RWPE2 (cell line): ENCODE data around the gene IFNGR1.

Source experiments
- ATAC-seq: fragments of 200-7000 bp; cut with Tn5 transposase; 3 replicates; pipeline ENCODE4 v1.9.1; 2021; ENCODE audit warnings: low read depth
- DNase-seq: peaks from one replicate; pipeline ENCODE4 v3.0.0-alpha.2; 2020; ENCODE audit warnings: low spot score
- H3K27ac ChIP-seq: fragments of 450-650 bp; 2 replicates; pipeline ENCODE4 v1.5.1; 2017; ENCODE audit warnings: mild to moderate bottlenecking; ENCODE audit not compliant: poor library complexity, severe bottlenecking
- H3K27me3 ChIP-seq: fragments of 250-450 bp; sonication (Bioruptor Pico); 2 replicates; pipeline ENCODE4 v1.5.1; 2021; ENCODE audit warnings: mild to moderate bottlenecking, moderate library complexity; ENCODE audit not compliant: insufficient read depth, poor library complexity, severe bottlenecking
- H3K36me3 ChIP-seq: fragments of 250-450 bp; sonication (Bioruptor Pico); 2 replicates; pipeline ENCODE4 v1.5.1; 2020; ENCODE audit warnings: low read depth, mild to moderate bottlenecking, moderate library complexity
- H3K4me1 ChIP-seq: fragments of 250-450 bp; sonication (Bioruptor Pico); 2 replicates; pipeline ENCODE4 v1.5.1; 2021; ENCODE audit warnings: mild to moderate bottlenecking, moderate library complexity; ENCODE audit not compliant: insufficient read depth, poor library complexity, severe bottlenecking
- H3K4me3 ChIP-seq: fragments of 250-450 bp; sonication (Bioruptor Pico); 2 replicates; pipeline ENCODE4 v1.5.1; 2021; ENCODE audit warnings: mild to moderate bottlenecking, moderate library complexity; ENCODE audit not compliant: severe bottlenecking
- H3K9me3 ChIP-seq: fragments of 250-450 bp; sonication (Bioruptor Pico); 2 replicates; pipeline ENCODE4 v1.5.1; 2021; ENCODE audit warnings: mild to moderate bottlenecking, moderate library complexity; ENCODE audit not compliant: severe bottlenecking
- TF ChIP-seq, protein P1 (sequence below): fragments of 450-650 bp; IDR thresholded peaks from one replicate; pipeline ENCODE4 v1.5.1; 2017; ENCODE audit warnings: mild to moderate bottlenecking, moderate library complexity; ENCODE audit not compliant: poor library complexity, severe bottlenecking

IFNGR1 gene

DNA sequence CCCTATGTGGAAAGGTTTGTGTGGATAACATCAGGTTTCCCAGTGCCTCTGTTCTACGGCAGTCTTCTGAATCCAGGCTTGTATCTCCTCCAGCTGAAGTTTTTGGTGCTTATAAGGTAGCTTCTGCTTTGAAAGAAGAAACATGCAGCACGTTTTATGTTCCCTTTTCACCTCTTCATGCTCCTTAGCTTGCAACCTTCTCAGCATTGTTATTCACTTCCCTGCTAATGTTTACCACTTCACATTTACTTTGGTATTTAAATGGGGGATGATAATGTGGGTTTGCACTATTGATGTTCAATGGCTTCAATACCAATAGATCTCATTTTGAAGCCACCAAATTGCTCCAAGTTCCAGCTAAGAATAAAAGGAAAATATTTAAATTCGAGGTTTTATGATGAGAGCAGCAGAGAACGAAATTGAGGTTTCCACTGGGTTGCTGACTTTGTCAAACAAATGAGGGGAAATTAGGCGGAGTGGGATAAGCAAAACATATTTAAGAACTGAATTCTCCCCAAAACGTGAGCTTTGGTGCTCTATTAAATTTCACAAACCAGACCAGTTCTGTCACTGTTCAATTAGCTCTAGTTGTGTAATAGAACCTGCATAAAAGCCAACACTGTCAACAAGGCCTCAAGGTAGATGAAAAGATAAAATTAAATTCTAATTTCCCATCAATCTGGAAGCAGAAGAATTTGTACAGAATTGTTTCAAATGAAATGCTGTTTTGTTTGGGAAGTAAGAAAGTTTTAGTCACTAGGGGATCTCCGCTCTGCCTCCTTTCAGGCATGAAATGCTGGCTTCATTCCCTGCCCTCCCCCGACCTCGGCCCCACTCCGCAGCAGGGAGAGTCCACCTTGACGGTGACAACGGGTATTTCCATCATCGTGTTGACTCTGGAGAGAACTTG lies 47.1 kb downstream of the IFNGR1 start:
- no peak overlapping the region for H3K27ac ChIP-seq
- H3K4me1 ChIP-seq = no peaks in the 10 kb centered on the region
- no peaks in the 10 kb centered on the region for H3K9me3 ChIP-seq
- no peaks in the 10 kb centered on the region for H3K36me3 ChIP-seq
- TF ChIP-seq, protein P1, sequence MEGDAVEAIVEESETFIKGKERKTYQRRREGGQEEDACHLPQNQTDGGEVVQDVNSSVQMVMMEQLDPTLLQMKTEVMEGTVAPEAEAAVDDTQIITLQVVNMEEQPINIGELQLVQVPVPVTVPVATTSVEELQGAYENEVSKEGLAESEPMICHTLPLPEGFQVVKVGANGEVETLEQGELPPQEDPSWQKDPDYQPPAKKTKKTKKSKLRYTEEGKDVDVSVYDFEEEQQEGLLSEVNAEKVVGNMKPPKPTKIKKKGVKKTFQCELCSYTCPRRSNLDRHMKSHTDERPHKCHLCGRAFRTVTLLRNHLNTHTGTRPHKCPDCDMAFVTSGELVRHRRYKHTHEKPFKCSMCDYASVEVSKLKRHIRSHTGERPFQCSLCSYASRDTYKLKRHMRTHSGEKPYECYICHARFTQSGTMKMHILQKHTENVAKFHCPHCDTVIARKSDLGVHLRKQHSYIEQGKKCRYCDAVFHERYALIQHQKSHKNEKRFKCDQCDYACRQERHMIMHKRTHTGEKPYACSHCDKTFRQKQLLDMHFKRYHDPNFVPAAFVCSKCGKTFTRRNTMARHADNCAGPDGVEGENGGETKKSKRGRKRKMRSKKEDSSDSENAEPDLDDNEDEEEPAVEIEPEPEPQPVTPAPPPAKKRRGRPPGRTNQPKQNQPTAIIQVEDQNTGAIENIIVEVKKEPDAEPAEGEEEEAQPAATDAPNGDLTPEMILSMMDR = no peak
- no peak for DNase-seq
- no peak overlapping the region for H3K4me3 ChIP-seq
- H3K27me3 ChIP-seq = no peaks in the 10 kb centered on the region
- no peak for ATAC-seq

DNA sequence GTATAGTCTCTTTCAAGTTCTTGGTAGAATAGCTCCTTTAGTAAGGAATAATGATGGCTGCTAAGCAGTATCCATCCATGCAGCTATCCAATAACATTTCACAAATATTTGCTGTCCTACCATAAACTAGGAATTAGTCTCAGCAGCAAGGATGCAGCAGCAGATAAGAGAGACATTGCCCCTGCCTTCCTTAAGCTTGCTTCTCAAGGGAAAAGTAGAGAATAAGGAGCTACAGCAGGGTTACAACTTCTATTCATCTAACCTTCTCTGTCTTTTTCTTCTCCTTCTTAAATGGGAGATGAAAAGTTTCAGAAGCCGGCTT lies 48.2 kb downstream of the IFNGR1 start:
- DNase-seq (no peak), ATAC-seq (no peak)
- Histone ChIP-seq H3K9me3 (no peaks in the 10 kb centered on the region), H3K27ac (no peak overlapping the region), H3K36me3 (no peaks in the 10 kb centered on the region), H3K4me1 (no peaks in the 10 kb centered on the region), H3K27me3 (no peaks in the 10 kb centered on the region), H3K4me3 (no peak overlapping the region)
- TF ChIP-seq, protein P1 = no peak

DNA sequence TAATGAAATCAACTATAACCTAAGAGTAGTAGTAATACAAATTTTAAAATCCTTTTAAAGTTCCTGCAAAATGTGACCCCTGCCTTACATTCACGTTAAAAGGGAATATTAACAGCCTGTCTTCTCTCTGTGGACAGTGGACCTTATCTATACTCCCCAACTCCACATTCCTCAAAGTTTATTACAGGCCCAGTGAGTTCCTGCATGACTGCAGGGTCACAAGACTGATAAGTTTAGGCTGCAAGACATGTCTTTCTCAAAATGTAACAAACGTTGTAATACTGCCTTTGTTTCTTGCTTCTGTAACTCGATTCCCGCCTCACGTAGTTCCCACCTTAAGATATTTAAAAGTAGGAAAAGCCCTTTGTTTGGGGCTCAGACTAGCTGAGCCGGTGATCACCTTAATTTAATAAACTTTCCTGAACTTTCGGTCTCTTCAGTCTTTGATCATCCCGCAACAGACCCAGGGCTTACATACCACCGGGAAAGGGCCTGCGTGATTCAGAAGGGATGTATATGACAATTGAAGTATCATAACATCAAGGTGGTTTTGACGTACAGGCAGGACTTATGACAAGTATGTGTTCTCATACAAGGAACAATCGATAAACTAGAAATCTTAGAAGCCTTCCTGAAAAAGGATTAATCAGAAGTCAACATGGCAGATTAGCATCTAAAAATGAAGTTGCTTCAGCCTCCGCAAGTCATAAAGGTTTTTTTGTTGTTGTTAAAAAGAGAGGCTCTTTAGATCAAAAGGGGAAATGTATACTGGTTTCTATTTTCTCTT lies 48.7 kb downstream of the IFNGR1 start:
- Histone ChIP-seq H3K36me3 (no peaks in the 10 kb centered on the region), H3K27ac (no peak overlapping the region), H3K4me1 (no peaks in the 10 kb centered on the region), H3K4me3 (no peak overlapping the region), H3K9me3 (no peaks in the 10 kb centered on the region), H3K27me3 (no peaks in the 10 kb centered on the region)
- ATAC-seq = no peak
- DNase-seq = no peak
- TF ChIP-seq, protein P1 = no peak

DNA sequence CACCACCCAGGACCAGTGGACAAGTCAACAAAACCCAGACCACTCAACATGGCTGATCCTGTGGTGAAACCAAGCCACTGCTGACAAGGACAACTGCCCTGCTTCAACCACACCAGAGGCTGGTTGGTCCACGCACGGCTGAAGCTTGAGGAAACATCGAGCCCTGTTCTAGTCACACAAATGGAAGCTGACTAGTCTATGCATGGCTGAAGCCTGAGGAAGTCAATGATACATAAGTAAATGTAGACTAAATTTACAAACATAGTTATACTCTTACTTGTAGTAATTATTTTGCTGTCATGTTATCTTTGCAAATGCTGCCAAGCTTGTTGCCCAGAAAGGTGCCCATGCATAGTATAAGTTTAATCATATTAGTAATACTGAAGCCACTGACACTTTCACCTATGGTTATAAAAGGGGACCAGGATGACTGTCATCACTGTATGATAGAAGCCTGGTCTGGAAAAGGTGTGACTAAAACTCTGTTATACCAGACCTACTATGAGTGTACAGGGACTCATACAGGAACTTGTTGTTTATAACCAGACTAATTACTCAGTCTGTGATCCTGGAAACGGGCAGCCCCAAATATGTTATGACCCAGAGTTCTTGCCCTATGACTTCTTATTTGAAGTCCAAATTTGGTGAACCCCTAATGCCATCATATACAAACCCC lies 51.3 kb downstream of the IFNGR1 start:
- H3K27ac ChIP-seq = no peak overlapping the region
- H3K4me1 ChIP-seq = no peaks in the 10 kb centered on the region
- TF ChIP-seq, protein P1 = no peak
- H3K4me3 ChIP-seq = no peak overlapping the region
- H3K9me3 ChIP-seq = no peaks in the 10 kb centered on the region
- no peaks in the 10 kb centered on the region for H3K27me3 ChIP-seq
- H3K36me3 ChIP-seq = no peaks in the 10 kb centered on the region
- ATAC-seq = no peak
- no peak for DNase-seq
